RWPE1 (cell line): Measurements from ENCODE around the gene IFT43.

ENCODE experiments used
- CTCF ChIA-PET: fragments of 350-600 bp; sonication (Branson Sonifier 250); formaldehyde crosslinking; extraction: SDS; loops from one replicate; lab custom pipeline; 2021; lab: Yijun Ruan, JAX
- POLR2A ChIA-PET: fragments of 400-600 bp; formaldehyde crosslinking; extraction: SDS; loops from one replicate; lab custom pipeline; 2020; ENCODE audit warnings: antibody characterized with exemption; ENCODE audit not compliant: low non-redundant PET; lab: Yijun Ruan, JAX
- DNase-seq: peaks from one replicate; pipeline ENCODE4 v3.0.0; 2012; ENCODE audit warnings: low spot score
- H3K27ac ChIP-seq: fragments of 450-650 bp; 2 replicates; pipeline ENCODE4 v1.5.1; 2017
- TF ChIP-seq, protein P1 (sequence below): fragments of 450-650 bp; conservative IDR thresholded peaks from 2 replicates; pipeline ENCODE4 v1.5.1; 2017; ENCODE audit warnings: low read depth, mild to moderate bottlenecking

IFT43 gene

GRCh38 chr14:76034566-76034965 lies 49.0 kb downstream of the IFT43 start:
- ChIA-PET POLR2A (no interaction called here), CTCF (no interaction called here)
- H3K27ac ChIP-seq: no peak overlapping the region
- TF ChIP-seq, protein P1, sequence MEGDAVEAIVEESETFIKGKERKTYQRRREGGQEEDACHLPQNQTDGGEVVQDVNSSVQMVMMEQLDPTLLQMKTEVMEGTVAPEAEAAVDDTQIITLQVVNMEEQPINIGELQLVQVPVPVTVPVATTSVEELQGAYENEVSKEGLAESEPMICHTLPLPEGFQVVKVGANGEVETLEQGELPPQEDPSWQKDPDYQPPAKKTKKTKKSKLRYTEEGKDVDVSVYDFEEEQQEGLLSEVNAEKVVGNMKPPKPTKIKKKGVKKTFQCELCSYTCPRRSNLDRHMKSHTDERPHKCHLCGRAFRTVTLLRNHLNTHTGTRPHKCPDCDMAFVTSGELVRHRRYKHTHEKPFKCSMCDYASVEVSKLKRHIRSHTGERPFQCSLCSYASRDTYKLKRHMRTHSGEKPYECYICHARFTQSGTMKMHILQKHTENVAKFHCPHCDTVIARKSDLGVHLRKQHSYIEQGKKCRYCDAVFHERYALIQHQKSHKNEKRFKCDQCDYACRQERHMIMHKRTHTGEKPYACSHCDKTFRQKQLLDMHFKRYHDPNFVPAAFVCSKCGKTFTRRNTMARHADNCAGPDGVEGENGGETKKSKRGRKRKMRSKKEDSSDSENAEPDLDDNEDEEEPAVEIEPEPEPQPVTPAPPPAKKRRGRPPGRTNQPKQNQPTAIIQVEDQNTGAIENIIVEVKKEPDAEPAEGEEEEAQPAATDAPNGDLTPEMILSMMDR: no peak
- peak; percentile 6 for DNase-seq

- ChIA-PET CTCF (no interaction called here), POLR2A (no interaction called here)
- TF ChIP-seq, protein P1: no peak
Observed at GRCh38 chr14:76040704-76041103, 55.1 kb downstream of the IFT43 start.

DNA sequence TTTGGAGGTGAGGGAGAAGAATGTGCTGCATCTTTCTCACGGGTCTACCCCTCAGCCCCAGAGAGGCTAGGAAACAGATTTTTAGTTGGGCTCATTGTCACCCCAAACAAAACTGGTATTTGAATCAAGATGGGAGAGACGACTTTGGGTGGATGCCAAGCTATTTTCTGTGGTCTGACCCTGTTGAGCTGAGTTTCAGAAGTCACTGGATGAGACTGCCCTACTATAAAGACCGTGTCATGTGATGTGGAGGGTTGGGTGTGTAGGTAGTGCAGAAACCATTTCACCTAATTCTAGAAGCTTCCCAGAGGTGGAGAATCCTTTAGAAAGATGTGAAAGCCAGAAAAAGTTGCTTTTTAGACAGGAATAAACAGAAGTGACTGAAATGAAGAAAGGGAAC lies 60.2 kb downstream of the IFT43 start:
- DNase-seq: no peak
- CTCF ChIA-PET: interaction anchor here (0.6 to 0.7 kb wide), 2 partner anchors 11 to 489 kb away, joined by 3 read pairs; no protein-coding TSS in a partner anchor
- H3K27ac ChIP-seq: no peak overlapping the region
- POLR2A ChIA-PET: no interaction called here
- TF ChIP-seq, protein P1: no peak

More at GRCh38 chr14:76040704-76041103, 55.1 kb downstream of the IFT43 start:
- H3K27ac ChIP-seq: no peak overlapping the region
- no peak for DNase-seq

GRCh38 chr14:76050250-76050649 lies 64.7 kb downstream of the IFT43 start:
- POLR2A ChIA-PET: no interaction called here
- TF ChIP-seq, protein P1: no peak
- no peak overlapping the region for H3K27ac ChIP-seq
- CTCF ChIA-PET: interaction anchor here (0.6 to 1.8 kb wide), 14 partner anchors 12 to 1247 kb away, joined by 3 to 12 read pairs (median 4); no protein-coding TSS in a partner anchor
- DNase-seq: no peak

DNA sequence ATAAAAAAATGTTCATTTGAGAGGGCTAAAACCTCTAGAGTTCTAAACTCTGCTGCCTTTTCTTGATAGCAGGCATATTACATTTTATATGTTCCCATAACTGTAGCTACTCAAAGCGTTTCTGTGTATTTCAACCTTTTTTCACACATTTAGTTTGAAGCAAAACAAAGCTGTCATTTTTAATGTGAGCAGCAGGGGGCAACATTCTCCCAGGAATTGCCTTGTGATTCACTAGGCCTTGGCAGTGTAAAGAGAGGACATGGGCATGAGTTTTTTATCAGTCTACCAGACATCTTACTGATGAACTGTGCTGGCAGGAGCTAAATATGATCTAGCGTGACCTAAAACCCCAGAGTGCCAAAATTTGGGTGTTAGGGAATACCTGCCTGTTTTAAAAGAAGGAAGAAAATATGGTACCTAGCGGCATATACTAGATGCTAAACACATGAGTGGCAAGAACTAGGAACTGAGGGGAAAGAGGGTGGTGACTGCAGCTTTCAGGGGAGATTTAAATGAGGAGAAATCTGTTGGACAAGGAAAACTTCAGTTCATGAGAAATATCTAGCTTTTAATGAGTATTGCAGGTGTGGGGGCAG lies 65.3 kb downstream of the IFT43 start:
- DNase-seq: peak; percentile 52
- ChIA-PET CTCF (interaction anchor here (0.6 to 1.8 kb wide), 17 partner anchors 13 to 1248 kb away, joined by 3 to 12 read pairs (median 4); no protein-coding TSS in a partner anchor), POLR2A (no interaction called here)
- H3K27ac ChIP-seq: no peak overlapping the region
- TF ChIP-seq, protein P1: peak; percentile 75

DNA sequence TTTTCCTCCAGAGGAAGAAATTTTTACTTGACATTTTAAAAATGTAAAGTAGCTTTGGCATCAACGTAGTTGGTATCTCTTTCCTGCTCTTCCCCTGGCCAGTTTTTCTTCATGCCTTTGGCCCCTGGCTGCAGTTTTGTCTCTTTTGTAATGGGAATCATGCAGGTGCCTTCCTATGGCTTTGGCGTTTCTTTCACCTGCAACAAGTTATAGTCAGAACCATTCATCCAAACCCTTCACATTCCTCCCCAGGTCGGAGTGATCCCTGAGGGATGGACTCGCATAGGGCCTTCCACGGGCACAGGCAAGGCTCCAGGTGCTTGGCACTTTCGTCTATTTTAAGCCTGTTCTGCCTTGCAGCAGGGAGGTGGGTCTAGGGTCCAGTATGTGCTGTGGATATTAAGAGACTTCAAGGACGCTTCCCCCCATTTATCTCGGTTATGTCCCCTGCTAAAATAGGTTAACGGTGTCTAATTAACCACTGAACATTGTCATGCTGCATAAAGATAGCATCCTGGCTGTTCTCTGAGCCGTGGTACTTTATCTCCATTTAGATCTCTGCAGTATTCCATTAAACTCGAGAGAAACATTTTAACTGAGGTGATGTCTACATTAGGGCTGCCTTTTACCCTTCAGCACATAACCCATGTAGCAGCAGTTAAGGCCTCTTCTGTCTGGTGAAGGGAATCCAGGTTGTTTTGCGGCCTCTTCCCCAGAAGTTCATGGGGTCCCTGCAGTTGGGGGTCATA lies 66.3 kb downstream of the IFT43 start:
- CTCF ChIA-PET: interaction anchor here (1.1 to 1.8 kb wide), 5 partner anchors 14 to 594 kb away, joined by 4 to 12 read pairs (median 7); no protein-coding TSS in a partner anchor
- no peak overlapping the region for H3K27ac ChIP-seq
- TF ChIP-seq, protein P1: no peak
- POLR2A ChIA-PET: no interaction called here
- DNase-seq: no peak
